GM10847 (cell line): ENCODE results near the gene NUMA1.
A peak's percentile ranks its signal among the peaks of the same experiment; 100 is the strongest.

ENCODE experiments used
- POLR2A ChIP-seq: IDR thresholded peaks from 2 replicates; pipeline ENCODE4 v1.6.1; 2011; ENCODE audit not compliant: insufficient read length; ENCODE audit errors: extremely low read depth

The NUMA1 gene

DNA sequence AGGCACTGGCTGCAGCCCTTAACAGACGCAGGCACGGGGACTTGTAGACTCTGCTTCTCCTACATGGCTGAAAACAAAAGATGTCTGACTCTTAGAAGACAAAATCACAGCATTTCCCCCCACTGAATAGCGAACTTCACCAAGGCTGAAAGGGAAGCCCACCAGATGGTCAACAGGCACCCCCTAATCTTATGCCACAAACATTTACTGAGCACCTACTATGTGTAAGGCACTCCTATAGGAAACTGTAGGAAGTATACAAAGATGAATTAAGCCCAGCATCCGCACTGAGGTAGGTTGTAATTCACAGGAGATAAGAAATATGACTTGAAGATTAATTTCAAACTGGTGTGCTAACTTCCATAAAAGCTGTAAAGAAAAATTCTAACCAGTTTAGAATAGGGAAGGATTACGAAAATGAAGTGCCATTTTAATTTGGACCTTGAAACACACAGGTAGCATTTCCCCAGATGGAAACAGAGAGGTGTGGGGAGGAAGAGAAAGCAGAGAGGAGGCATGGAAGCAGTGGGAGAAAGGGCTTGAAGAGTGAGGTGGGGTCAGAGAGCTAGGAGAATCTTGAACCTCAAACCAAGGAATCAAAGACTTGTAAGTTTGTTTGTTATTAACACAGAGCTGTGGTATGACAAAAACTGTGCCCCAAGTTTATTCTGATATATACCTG is 38.1 kb downstream of the NUMA1 start:
- no peak for TF ChIP-seq POLR2A

DNA sequence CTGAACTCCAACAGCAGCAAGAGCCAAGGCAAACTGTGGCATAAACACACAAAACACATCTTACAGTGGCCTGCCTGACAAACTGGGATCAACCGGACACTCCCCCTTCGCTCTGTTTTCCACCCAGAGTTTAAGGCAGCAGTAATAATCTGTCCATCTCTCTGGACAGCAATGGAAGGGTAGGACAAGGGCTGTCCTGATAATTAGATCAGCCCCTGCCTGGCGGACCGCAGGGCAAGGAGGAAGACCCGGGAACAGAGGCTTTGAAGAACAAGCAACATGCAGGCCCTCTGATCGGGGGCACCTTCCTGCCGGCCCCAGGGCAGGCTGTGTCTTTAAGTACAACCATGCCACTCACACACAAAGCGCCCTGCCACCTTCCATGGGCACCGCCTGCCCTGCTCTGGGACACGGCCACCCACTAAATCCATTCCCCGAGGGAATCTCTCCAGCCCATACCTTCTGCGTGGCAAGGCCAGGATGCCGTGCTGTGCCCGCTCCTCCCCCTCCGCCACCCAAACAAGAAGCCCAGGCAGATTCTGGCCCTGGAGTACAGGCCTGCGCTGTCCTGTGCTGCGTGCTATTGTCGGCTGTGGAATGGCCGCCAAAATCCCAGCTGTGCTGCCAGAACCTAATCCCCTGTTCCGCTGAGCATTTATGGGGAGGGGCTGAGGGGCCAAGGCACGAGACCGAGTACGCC is 38.8 kb downstream of the NUMA1 start:
- peak; percentile 25 for TF ChIP-seq POLR2A

DNA sequence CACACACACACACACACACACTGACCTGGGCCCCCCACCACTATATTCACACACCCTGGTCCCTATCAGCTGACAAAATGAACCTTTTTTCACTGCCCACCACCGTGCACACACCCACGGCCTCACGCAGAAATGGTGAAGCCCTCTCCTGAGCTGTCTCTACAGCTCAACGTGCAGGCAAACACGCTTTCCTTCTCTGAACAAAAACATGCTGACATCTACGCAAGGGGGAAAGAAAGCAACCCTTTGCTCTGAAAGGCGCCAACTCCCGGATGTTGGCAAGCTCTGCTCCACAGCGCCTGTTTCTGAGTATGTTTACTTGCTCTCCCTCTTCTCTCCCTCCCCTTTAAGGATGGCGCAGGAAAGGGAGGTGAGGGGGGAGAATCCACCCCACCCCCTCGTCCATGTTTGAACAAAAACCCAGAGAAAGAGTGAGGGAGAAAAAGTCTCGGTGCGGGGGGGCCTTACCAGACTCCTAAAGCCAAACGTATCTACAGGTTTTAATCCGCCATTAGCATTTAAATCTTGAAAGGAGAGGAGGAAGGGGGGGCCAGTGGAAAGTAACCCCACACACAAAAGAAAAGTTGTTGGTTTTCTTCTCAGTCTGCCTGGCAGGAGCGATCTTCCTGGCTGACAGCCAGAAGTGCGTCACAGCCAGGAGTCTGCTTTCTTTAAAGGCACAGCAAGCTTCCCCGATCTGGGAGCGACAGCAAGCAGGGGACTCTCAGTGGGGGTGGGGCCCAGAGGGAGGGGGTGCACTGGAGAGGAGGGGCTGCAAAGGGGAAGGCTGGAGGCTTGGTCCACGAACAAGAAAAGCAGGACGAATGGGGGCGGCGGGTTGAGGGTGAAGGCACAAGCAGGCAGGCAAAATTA is 39.6 kb downstream of the NUMA1 start:
- no peak for TF ChIP-seq POLR2A

DNA sequence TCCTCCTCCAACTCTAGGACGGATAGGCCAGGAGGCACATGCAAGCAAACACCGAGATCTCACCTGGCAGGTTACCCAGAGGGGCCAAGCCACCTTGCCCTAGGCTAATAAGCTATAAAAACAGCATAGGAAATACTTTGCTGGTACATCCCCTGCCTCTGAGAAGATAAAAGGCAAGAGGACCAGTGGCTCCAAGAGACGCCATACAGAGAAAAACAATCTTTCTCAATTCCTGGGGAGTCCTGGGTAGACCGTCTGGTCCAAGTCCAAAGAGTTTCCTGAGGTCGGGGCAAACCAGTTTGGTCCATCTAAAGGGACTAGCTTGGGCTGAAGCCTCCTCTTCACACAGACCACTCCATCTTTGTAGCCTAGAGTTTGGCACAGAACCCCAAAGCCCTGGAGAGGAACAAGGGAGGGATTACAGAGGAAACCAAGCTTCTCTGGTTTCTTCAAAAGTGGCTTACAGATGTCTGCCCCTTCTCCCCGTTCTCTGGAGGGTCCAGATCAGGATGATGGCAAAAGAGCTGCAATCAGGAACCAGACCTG is 40.4 kb downstream of the NUMA1 start:
- TF ChIP-seq POLR2A = no peak

DNA sequence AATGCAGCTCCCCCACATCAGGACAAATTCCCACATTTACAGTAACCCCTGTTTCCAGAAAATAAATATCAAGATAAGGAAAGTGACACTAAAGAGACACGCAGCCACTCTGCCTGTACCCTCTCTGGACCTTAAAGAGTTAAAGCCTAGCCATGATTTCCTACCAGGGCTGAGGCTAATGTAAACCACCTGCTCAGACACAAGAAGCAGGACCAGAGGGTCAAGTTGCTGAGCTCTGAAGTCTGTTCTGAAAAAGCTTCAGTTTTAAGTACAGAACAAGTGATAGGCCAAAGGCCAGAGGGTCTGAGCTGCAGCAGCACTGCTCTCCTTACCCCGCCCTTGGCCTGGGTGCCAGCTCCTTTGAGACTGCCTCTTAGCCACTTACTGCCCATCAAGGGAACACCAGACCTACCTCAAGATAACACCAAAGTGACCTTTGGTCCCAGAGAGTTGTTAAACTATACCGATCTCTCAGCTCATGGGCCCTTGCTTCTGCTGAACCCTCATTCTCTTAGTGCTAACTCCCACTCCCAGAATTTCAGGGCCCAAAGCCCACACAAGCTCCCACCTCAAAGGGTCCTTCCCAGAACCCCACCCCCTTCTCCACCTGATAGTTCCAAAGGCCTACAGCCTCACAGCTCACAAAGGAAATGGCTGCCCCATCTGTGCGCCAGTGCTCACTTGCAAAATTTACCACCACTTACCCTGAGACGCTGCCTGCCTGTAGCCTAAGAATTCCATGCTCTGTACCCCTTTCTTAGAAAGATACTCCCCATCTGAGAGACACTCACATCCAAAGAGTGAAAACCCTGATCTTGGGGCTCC is 41.1 kb downstream of the NUMA1 start:
- no peak for TF ChIP-seq POLR2A

DNA sequence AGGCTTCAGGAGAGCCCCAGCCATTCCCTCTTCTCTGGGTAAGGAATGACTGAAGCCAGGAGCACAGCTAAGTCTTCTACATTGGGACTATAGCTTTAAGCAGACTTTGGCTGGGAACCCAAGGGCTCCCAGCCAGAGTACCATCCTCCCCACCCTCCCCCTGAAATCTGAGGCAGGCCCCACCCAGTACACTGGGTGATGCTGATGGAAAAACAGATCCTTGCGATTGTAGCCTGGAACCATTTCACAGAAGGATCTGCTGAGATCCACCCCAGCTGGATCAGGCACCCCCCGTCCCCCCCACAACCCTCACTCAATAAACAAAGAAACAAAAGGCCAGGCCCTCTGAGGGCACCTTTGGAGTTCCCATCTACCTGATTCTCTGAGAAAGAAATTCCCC is 41.9 kb downstream of the NUMA1 start:
- TF ChIP-seq POLR2A = no peak

GRCh38 chr11:72037554-72038311 is 42.6 kb downstream of the NUMA1 start:
- no peak for TF ChIP-seq POLR2A

- TF ChIP-seq POLR2A = no peak
Measured at GRCh38 chr11:72036687-72037086, 43.7 kb downstream of the NUMA1 start.

- TF ChIP-seq POLR2A = no peak
Measured at GRCh38 chr11:72030472-72031045, 49.8 kb downstream of the NUMA1 start.

GRCh38 chr11:72026090-72026489 is 54.3 kb downstream of the NUMA1 start:
- no peak for TF ChIP-seq POLR2A

GRCh38 chr11:72024069-72024754 is 56.1 kb downstream of the NUMA1 start:
- no peak for TF ChIP-seq POLR2A

DNA sequence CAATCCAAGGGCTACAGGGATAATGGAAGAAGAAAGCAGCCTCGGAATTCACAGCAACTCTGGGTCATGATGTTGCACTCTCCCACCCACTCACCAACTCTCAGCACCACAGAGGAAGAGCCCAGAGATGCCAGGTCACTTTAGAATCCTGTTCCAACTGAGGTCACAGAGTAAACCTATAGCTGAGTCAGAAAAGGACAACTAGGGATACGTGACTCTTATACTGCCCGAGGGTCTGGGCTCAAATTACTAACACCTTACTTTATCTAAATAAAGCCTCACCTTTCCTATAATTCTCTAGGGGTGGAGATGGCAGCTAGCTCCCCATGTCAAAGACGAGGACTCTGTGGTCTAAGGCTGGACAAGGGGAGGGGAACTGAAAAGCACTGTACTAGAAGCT is 57.0 kb downstream of the NUMA1 start:
- TF ChIP-seq POLR2A = no peak

- TF ChIP-seq POLR2A = no peak
Measured at GRCh38 chr11:72018171-72018570, 62.2 kb downstream of the NUMA1 start.
